IMR-90 (cell line): ENCODE measurements around the gene HSPB6. TPM values are rescaled to one million over a fixed set of nuclear protein-coding genes. Genes with fewer than 3 reads are reported as not detected.

ENCODE experiments used
- ATAC-seq: fragments of 200-7000 bp; cut with Tn5 transposase; 2 replicates; pipeline ENCODE4 v1.9.1; 2020; ENCODE audit warnings: low read depth, mild to moderate bottlenecking, moderate library complexity
- BruUV-seq: library from RNA; stranded (reverse); fragments of 400-500 nt; replicated peaks from 2 replicates; lab custom pipeline; 2021; lab: Mats Ljungman, UMichigan
- CTCF ChIA-PET: fragments of 300-600 bp; formaldehyde crosslinking; extraction: SDS; loops from one replicate; lab custom pipeline; 2021; ENCODE audit warnings: antibody characterized with exemption; lab: Yijun Ruan, JAX
- POLR2A ChIA-PET: fragments of 300-600 bp; sonication (Branson Sonifier 250); formaldehyde crosslinking; loops from one replicate; lab custom pipeline; 2022; ENCODE audit warnings: antibody characterized with exemption; ENCODE audit not compliant: unreplicated experiment; lab: Charles Lee
- DNase-seq: peaks from one replicate; pipeline ENCODE4 v3.0.0; 2013
- H2AFZ ChIP-seq: replicated peaks from 2 replicates; pipeline ENCODE3; 2013; ENCODE audit warnings: low read length, mild to moderate bottlenecking; ENCODE audit not compliant: poor library complexity
- H2AK5ac ChIP-seq: 2 replicates; pipeline ENCODE4 v1.6.1; 2013; ENCODE audit warnings: low read depth, low read length, inconsistent platforms
- H2AK9ac ChIP-seq: replicated peaks from 2 replicates; pipeline ENCODE3; 2013; ENCODE audit warnings: mild to moderate bottlenecking, low read depth, low read length, moderate library complexity; ENCODE audit not compliant: poor library complexity
- H2BK120ac ChIP-seq: 2 replicates; pipeline ENCODE4 v1.6.1; 2013; ENCODE audit warnings: low read depth, low read length, inconsistent platforms
- H2BK15ac ChIP-seq: 3 replicates; pipeline ENCODE4 v1.6.1; 2013; ENCODE audit warnings: low read depth, low read length, inconsistent platforms
- H2BK20ac ChIP-seq: 2 replicates; pipeline ENCODE4 v1.6.1; 2013; ENCODE audit warnings: low read depth, mild to moderate bottlenecking, inconsistent platforms, low read length, moderate library complexity
- H2BK5ac ChIP-seq: 2 replicates; pipeline ENCODE4 v1.6.1; 2013; ENCODE audit warnings: mild to moderate bottlenecking, low read depth, low read length, inconsistent platforms; ENCODE audit not compliant: poor library complexity, severe bottlenecking
- H3K14ac ChIP-seq: replicated peaks from 2 replicates; pipeline ENCODE4 v1.6.1; 2013; ENCODE audit warnings: low read depth, low read length, inconsistent platforms
- H3K18ac ChIP-seq: 2 replicates; pipeline ENCODE4 v1.6.1; 2013; ENCODE audit warnings: low read depth, low read length, control low read depth
- H3K23ac ChIP-seq: 2 replicates; pipeline ENCODE4 v1.6.1; 2013; ENCODE audit warnings: low read depth, low read length, inconsistent platforms
- H3K27ac ChIP-seq: 2 replicates; pipeline ENCODE4 v1.5.1; 2013; ENCODE audit warnings: mild to moderate bottlenecking, control low read depth, low read length; ENCODE audit not compliant: insufficient read depth
- H3K27me3 ChIP-seq: 2 replicates; pipeline ENCODE4 v1.6.1; 2013; ENCODE audit warnings: low read length; ENCODE audit not compliant: control insufficient read depth, insufficient read depth
- H3K36me3 ChIP-seq: 2 replicates; pipeline ENCODE4 v1.6.1; 2013; ENCODE audit warnings: low read length, mixed read lengths; ENCODE audit not compliant: control insufficient read depth, insufficient read depth
- H3K4ac ChIP-seq: 2 replicates; pipeline ENCODE4 v1.6.1; 2013; ENCODE audit warnings: low read depth, low read length, inconsistent platforms
- H3K4me1 ChIP-seq: 2 replicates; pipeline ENCODE4 v1.6.1; 2013; ENCODE audit warnings: low read length, mixed read lengths; ENCODE audit not compliant: control insufficient read depth, insufficient read depth
- H3K4me2 ChIP-seq: 2 replicates; pipeline ENCODE4 v1.6.1; 2013; ENCODE audit warnings: low read depth, mild to moderate bottlenecking, control low read depth, low read length, moderate library complexity
- H3K4me3 ChIP-seq: 2 replicates; pipeline ENCODE4 v1.5.1; 2013; ENCODE audit warnings: low read depth, mild to moderate bottlenecking, control low read depth, low read length, moderate library complexity; ENCODE audit not compliant: insufficient read depth
- H3K56ac ChIP-seq: 2 replicates; pipeline ENCODE4 v1.6.1; 2013; ENCODE audit warnings: low read length, inconsistent platforms; ENCODE audit not compliant: insufficient read depth; ENCODE audit errors: extremely low read depth
- H3K79me1 ChIP-seq, 2 experiments: 2 replicates each; pipeline ENCODE4 v1.6.1; 2013; ENCODE audit warnings: low read length in 2 of 2, inconsistent platforms in 1 of 2, low read depth in 1 of 2
- H3K9ac ChIP-seq: 2 replicates; pipeline ENCODE4 v1.6.1; 2013; ENCODE audit warnings: low read depth, low read length, control low read depth
- H3K9me1 ChIP-seq: 2 replicates; pipeline ENCODE4 v1.6.1; 2013; ENCODE audit warnings: low read length, inconsistent platforms; ENCODE audit not compliant: insufficient read depth
- H3K9me3 ChIP-seq: 2 replicates; pipeline ENCODE4 v1.6.1; 2013; ENCODE audit warnings: low read length; ENCODE audit not compliant: control insufficient read depth, insufficient read depth
- H4K20me1 ChIP-seq: 2 replicates; pipeline ENCODE4 v1.6.1; 2013; ENCODE audit warnings: low read length, inconsistent platforms; ENCODE audit not compliant: insufficient read depth
- H4K5ac ChIP-seq: 2 replicates; pipeline ENCODE4 v1.6.1; 2013; ENCODE audit warnings: mild to moderate bottlenecking, low read depth, low read length, control low read depth
- H4K8ac ChIP-seq, 2 experiments: 2 replicates each; pipeline ENCODE4 v1.6.1; 2013; ENCODE audit warnings: low read depth in 2 of 2, low read length in 2 of 2, control low read depth in 1 of 2, inconsistent platforms in 1 of 2
- H4K91ac ChIP-seq: 2 replicates; pipeline ENCODE4 v1.6.1; 2013; ENCODE audit warnings: low read depth, low read length, inconsistent platforms; ENCODE audit not compliant: insufficient read depth
- CEBPB ChIP-seq: IDR thresholded peaks from 2 replicates; pipeline ENCODE4 v1.6.1; 2012; ENCODE audit warnings: low read depth, low read length, improper control_type of control experiment
- FOS ChIP-seq: fragments of 150-350 bp; IDR thresholded peaks from 2 replicates; pipeline ENCODE4 v1.6.1; 2016; ENCODE audit warnings: low read depth, low read length
- MAZ ChIP-seq: IDR thresholded peaks from 2 replicates; pipeline ENCODE4 v1.6.1; 2012; ENCODE audit warnings: low read depth, mild to moderate bottlenecking, low read length, improper control_type of control experiment, moderate library complexity, borderline replicate concordance
- MXI1 ChIP-seq: IDR thresholded peaks from 2 replicates; pipeline ENCODE4 v1.6.1; 2012; ENCODE audit warnings: low read depth, mild to moderate bottlenecking, low read length, moderate library complexity, borderline replicate concordance
- POLR2A ChIP-seq: IDR thresholded peaks from 2 replicates; pipeline ENCODE4 v1.6.1; 2012; ENCODE audit warnings: mild to moderate bottlenecking, low read depth, low read length
- RAD21 ChIP-seq: IDR thresholded peaks from 2 replicates; pipeline ENCODE4 v1.6.1; 2012; ENCODE audit warnings: low read length, improper control_type of control experiment
- USF2 ChIP-seq: fragments of 150-350 bp; IDR thresholded peaks from 2 replicates; pipeline ENCODE4 v1.6.1; 2017; ENCODE audit warnings: mild to moderate bottlenecking, antibody characterized with exemption, low read length, low read depth
- WGBS, 2 experiments: methylation state at CpG; one replicate each; pipeline versions ENCODE4 v1.1.5 to v1.1.7; 2013; ENCODE audit warnings: missing lambda C conversion rate in 2 of 2; ENCODE audit not compliant: insufficient read length in 1 of 2; ENCODE audit errors: extremely low coverage in 2 of 2; 5-methylcytosine and 5-hydroxymethylcytosine counted together
- dilution Hi-C: fragments of 300-500 bp; cut with HindIII; formaldehyde crosslinking; loops from one replicate; pipeline ENCODE4 v1.14.3; 2018; ENCODE audit warnings: low sequenced_read_pairs; ENCODE audit not compliant: unreplicated experiment
- in situ Hi-C: fragments of 300-500 bp; cut with MboI; formaldehyde crosslinking; loops from 3 replicates; pipeline ENCODE4 v1.14.3; 2019; ENCODE audit warnings: low sequenced_read_pairs, inconsistent platforms, mixed read lengths
- intact Hi-C: fragments of 100-400 bp; cut with micrococcal nuclease; formaldehyde crosslinking; loops from 2 replicates; pipeline ENCODE4 v1.10.0; 2022
- polyA plus RNA-seq, 3 experiments: library from polyadenylated mRNA; depleted of rRNA; stranded (reverse); fragments of >200 nt; gene quantifications; 2 replicates each; pipeline ENCODE4 v1.2.3, GENCODE V29; 2012; ENCODE audit warnings: low replicate concordance in 1 of 3
- total RNA-seq: library from RNA; depleted of rRNA; stranded (reverse); fragments of >200 nt; gene quantifications from 2 replicates; pipeline ENCODE4 v1.2.3, GENCODE V29; 2012

HSPB6 gene
- total and polyA plus RNA-seq, 2 of the 4 experiments (the other 2 are of a cell fraction): 5.7 to 206 TPM

- H3K4me3 ChIP-seq: peak within 1 kb of the TSS; percentile 58
- H2AK5ac ChIP-seq: peak within 1 kb of the TSS; percentile 82
- H4K91ac ChIP-seq: peak within 1 kb of the TSS; percentile 92
- H2AK9ac ChIP-seq: peak within 1 kb of the TSS; percentile 95
- TSS peak; percentile 74 for BruUV-seq
- intact Hi-C loops (loop anchor here (2.0 to 5.0 kb wide), 2 partner anchors 17 to 174 kb away; partner anchors contain the start of gene ARHGAP33), in situ Hi-C loops (no loop called here), dilution Hi-C loops (no loop called here)
- H3K36me3 ChIP-seq: peaks cover 28% of the 10 kb centered on the region
- ChIA-PET POLR2A (no interaction called here), CTCF (interaction anchor here (0.6 kb wide), 1 partner anchor 173 kb away, joined by 3 read pairs; no protein-coding TSS in a partner anchor)
- H3K14ac ChIP-seq: peak within 1 kb of the TSS; percentile 96
- H3K4ac ChIP-seq: peak within 1 kb of the TSS; percentile 93
- peak within 1 kb of the TSS; percentile 96 for H3K23ac ChIP-seq
- H3K4me2 ChIP-seq: peak within 1 kb of the TSS; percentile 93
- peak within 1 kb of the TSS; percentile 97 for H3K27ac ChIP-seq
- peak; percentile 86 for ATAC-seq
- H3K9ac ChIP-seq: peak within 1 kb of the TSS; percentile 90
- H2BK120ac ChIP-seq: peak within 1 kb of the TSS; percentile 92
- WGBS, 2 experiments: 2% methylated on average over 14 of the region's 53 CpGs; no CpG with 5 or more reads in 1 of the 2 experiments
- peak within 1 kb of the TSS; percentile 68 for H3K18ac ChIP-seq
- DNase-seq: peak; percentile 100
- H2AFZ ChIP-seq: peak within 1 kb of the TSS; percentile 96
- peak; percentile 71 for TF ChIP-seq POLR2A
- TF ChIP-seq FOS: peak; percentile 90; the same call in 1 of the 2 replicates
- TF ChIP-seq USF2: peak; percentile 29; the same call in 1 of the 2 replicates
- TF ChIP-seq CEBPB: no peak
- no peak for TF ChIP-seq RAD21
- TF ChIP-seq MXI1: peak; percentile 49; the same call in 1 of the 2 replicates
- TF ChIP-seq MAZ: peak; percentile 77; the same call in 1 of the 2 replicates
- H3K79me1 ChIP-seq: peaks cover 35 to 64% of the 10 kb centered on the region in 2 experiments
- H3K9me3 ChIP-seq: no peaks in the 10 kb centered on the region
- H2BK15ac ChIP-seq: peak within 1 kb of the TSS; percentile 56; the same call in 1 of the 3 replicates
- peaks cover 13% of the 10 kb centered on the region for H3K4me1 ChIP-seq
- H4K8ac ChIP-seq: peak within 1 kb of the TSS; percentile 80 to 99
- H4K20me1 ChIP-seq: peaks cover 6% of the 10 kb centered on the region; the same call in 1 of the 2 replicates
- H3K9me1 ChIP-seq: peaks cover 20% of the 10 kb centered on the region; the same call in 1 of the 2 replicates
- peak within 1 kb of the TSS; percentile 95 for H3K56ac ChIP-seq
- peak within 1 kb of the TSS; percentile 96 for H2BK5ac ChIP-seq
- peak within 1 kb of the TSS; percentile 47; the same call in 1 of the 2 replicates for H2BK20ac ChIP-seq
- no peaks in the 10 kb centered on the region for H3K27me3 ChIP-seq
- H4K5ac ChIP-seq: peak within 1 kb of the TSS; percentile 80
Measured at GRCh38 chr19:35757749-35758608, 1.1 kb upstream of the HSPB6 start, which contains the start of gene PROSER3. Gene PROSER3 (plus strand): TSS chr19:35758176. CDS start chr19:35758216, 40 bp downstream.
